Cardiac fibroblast (primary cell): ENCODE data around the gene RIPK4.
"Not testable (repeated sequence)": the region's sequence is repeated elsewhere in the genome, so short reads cannot be mapped to it uniquely, and the experiment has no call there.

Experiments
- DNase-seq, 2 donors: peaks; one replicate each; pipeline versions ENCODE4 v3.0.0 to v3.0.0-alpha.2; 2010; ENCODE audit warnings: low read depth in 2 of 2
- H3K4me3 ChIP-seq, 2 donors: replicated peaks in 1 of 2; 1 replicate in 1 of 2; 2 replicates in 1 of 2; pipeline ENCODE4 v1.5.1; 2011; ENCODE audit warnings: low read depth in 2 of 2, low read length in 2 of 2, mild to moderate bottlenecking in 2 of 2, moderate library complexity in 1 of 2
- TF ChIP-seq, protein P1 (sequence below): IDR thresholded peaks from one replicate; pipeline ENCODE4 v1.5.1; 2011; ENCODE audit warnings: low read depth, mild to moderate bottlenecking, low read length, inconsistent platforms

Gene RIPK4

DNA sequence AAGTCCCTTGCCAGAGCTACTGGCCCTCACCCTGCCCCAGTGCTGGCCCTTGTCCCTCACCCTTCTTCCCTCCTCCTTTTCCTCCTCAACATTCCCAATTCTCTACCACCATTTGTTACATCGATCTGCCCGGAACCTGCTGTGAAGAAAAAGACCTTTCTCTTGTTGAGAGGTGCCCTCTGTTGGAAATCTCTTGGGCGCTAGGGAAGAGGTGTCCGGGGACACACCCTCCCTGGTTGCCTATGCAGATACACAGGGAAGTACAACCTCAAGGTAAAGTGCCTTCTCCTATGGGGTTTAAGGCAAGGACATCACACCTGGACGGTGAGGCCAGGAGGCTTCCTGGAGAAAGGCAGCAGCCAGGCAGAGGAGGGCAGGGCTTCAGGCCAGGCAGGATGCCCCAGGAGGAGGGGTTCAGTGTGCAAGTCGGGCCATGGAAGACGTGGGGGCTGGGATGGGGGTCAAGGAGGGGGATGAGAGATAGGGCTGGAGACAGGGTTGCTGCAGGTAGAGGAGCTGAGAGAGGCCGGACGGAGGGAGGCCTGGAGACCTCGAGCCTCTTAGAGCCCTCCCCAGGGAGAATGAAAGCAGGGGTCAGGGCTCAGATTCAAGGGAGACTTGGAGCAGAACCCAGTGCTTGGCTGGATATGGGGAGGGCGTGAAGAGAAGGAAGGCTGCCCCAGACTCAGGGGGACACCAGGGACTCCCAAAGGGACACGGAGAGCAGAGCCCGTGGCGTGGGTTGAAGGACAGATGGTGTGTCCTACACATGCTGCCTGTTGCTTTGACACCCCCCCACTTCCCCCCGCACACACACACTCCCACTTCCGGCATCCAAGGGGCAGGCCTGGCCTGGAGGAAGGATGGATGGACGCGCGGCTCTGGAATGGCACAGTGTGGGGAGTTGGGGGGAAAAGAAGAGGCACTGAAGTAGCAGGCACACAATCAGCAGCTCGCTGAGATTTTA lies 44.5 kb downstream of the RIPK4 start:
- no peak overlapping the region for H3K4me3 ChIP-seq
- TF ChIP-seq, protein P1, sequence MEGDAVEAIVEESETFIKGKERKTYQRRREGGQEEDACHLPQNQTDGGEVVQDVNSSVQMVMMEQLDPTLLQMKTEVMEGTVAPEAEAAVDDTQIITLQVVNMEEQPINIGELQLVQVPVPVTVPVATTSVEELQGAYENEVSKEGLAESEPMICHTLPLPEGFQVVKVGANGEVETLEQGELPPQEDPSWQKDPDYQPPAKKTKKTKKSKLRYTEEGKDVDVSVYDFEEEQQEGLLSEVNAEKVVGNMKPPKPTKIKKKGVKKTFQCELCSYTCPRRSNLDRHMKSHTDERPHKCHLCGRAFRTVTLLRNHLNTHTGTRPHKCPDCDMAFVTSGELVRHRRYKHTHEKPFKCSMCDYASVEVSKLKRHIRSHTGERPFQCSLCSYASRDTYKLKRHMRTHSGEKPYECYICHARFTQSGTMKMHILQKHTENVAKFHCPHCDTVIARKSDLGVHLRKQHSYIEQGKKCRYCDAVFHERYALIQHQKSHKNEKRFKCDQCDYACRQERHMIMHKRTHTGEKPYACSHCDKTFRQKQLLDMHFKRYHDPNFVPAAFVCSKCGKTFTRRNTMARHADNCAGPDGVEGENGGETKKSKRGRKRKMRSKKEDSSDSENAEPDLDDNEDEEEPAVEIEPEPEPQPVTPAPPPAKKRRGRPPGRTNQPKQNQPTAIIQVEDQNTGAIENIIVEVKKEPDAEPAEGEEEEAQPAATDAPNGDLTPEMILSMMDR, result no peak
- DNase-seq, result no peak

DNA sequence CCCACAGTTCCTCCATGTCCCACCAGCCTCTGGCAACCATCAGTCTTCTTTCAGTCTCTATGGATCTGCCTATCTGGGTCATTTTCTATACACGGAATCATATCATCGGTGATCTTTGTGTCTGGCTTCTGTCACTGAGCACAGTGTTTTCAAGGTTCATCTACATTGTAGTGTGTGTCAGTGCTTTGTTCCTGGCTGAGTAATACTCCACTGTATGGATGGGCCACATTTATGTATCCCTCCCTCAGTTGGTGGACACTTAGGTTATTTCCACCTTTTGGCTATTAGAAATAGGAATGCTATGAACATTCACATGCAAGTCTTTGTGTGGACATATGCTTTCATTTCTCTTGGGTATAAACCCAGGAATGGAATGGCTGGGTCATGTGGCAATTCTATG lies 46.6 kb downstream of the RIPK4 start:
- DNase-seq, result no peak
- H3K4me3 ChIP-seq, result no peak overlapping the region
- TF ChIP-seq, protein P1, result no peak

DNA sequence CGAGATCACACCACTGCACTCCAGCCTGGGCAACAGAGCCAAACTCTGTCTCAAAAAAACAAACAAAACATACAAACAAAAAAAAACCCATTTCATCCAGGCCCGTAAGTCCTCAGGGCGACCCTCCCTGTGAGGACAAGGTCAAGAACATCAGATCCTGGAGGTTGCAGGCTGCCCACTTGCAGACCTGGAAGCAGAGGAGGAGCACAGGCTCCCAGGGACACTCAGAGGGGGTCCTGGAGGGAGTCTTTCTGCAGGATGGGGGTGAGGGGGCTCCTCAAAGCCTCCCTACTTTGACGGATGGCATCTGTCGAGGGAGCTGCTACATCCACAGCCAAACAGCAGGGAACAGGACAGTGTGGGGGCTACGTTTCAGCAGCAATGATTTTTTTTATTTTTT lies 47.2 kb downstream of the RIPK4 start:
- no peak for DNase-seq
- TF ChIP-seq, protein P1, result no peak
- no peak overlapping the region for H3K4me3 ChIP-seq

DNA sequence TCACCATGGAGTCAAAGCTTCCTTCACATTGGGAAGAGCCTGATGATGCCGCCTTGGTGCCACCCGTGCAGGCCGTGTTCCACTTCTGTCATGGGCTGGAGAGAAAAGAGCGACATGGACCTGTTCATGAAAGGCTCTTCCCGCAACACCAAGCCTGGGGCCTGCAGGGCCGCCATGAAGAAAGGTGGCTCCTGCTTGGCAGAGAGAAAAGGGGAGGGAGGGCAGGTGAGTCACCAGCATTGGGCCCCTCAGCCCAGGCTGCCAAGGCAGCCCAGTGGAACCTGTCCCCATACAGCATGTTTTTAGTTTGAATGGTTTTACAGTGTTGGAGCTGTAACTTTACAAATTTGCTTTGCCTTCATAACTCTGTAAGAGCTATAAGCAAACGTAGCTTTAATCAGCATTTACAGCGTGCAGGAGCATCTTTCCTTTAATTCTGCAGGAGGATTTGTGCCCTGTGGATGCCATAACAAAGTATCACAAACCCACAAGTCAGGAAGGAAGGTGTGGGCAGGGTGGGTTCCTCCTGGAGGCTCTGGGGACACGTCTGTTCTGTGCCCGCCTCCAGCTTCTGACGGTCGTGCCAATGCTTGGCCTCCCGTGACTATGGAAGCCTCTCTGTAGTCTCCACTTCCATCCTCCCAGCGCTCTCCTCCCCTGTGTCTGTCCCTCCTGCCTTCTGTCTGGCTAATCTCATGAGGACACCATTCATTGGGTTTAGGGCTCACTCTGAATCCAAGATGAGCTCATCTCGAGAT lies 49.1 kb downstream of the RIPK4 start:
- TF ChIP-seq, protein P1, result no peak
- DNase-seq, result no peak
- H3K4me3 ChIP-seq, result no peak overlapping the region

DNA sequence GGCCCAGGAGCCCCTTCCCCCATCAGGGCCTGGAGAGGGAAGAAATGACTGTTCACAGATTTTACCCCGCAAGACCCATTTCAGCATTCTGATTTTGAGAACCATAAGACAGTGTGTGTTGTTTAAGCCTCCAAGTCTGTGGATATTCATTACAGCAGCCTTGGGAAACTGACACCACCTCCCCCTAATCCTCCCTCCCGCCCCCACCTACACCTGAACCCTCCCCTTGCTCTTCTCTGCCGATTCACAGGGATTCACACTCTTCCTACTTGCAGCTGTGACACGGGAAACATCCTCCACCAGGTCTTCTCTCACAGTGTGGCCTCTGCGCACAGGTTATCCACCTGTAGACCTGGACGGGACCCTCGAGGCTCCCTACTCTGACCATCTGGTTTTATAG lies 50.1 kb downstream of the RIPK4 start:
- no peak for DNase-seq
- H3K4me3 ChIP-seq, result no peak overlapping the region
- TF ChIP-seq, protein P1, result no peak

DNA sequence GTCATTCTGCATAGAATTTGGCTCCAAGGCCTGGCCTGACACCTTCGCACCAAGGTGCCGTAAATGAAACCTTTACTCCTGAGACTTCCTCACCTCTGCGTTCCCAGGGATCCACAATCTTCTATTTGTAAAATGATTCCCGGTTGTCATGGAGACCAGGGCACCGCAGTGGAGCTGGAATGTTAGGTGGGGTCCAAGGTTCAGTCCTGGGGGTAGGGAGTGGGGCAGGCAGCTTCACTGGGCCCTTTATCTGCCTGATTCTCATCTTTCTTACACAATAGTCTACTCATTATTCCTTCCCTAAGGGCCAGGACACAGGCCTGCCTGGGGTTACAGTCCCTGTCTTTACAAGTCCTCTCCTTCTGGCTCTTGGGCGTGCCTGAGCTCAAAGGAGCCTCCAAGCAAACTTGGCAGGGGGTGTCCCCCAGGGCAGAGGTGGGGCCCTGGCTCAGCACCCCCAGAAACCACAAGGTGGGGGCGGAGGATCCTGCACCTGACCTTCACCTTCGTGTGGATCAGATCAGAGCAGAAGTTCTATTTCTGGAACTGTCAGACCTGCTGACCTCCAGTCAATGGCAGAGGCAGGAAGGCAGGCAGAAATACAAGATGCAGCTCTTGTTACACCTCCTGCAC lies 51.1 kb downstream of the RIPK4 start:
- H3K4me3 ChIP-seq, result no peak overlapping the region
- no peak for DNase-seq
- TF ChIP-seq, protein P1, result no peak

DNA sequence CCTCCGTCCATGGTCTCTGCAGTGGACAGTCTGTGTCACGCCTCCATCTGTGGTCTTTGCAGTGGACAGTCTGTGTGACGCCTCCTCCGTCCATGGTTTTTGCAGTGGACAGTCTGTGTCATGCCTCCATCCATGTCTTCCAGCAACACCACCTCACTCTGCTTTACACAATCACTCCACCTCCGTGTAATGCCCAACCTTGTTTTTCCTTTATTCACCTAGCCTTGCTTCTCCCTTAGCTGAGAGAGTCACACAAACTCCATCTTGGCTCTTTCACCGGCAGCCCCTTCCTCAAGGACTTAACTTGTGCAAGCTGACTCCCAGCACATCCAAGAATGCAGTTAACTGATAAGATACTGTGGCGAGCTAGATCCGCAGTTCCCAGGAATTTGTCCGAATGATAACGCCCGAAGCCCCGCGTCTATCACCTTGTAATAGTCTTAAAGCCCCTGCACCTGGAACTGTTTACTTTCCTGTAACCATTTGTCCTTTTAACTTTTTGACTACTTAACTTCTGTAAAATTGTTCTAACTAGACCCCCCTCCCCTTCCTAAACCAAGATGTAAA lies 52.5 kb downstream of the RIPK4 start:
- DNase-seq, H3K4me3 ChIP-seq: not testable (repeated sequence)
